ENCODE data around the gene LIF.

Gene LIF

GRCh38 chr22:30214703-30215407 lies 31.7 kb downstream of the LIF start:
- TF ChIP-seq, protein P1, sequence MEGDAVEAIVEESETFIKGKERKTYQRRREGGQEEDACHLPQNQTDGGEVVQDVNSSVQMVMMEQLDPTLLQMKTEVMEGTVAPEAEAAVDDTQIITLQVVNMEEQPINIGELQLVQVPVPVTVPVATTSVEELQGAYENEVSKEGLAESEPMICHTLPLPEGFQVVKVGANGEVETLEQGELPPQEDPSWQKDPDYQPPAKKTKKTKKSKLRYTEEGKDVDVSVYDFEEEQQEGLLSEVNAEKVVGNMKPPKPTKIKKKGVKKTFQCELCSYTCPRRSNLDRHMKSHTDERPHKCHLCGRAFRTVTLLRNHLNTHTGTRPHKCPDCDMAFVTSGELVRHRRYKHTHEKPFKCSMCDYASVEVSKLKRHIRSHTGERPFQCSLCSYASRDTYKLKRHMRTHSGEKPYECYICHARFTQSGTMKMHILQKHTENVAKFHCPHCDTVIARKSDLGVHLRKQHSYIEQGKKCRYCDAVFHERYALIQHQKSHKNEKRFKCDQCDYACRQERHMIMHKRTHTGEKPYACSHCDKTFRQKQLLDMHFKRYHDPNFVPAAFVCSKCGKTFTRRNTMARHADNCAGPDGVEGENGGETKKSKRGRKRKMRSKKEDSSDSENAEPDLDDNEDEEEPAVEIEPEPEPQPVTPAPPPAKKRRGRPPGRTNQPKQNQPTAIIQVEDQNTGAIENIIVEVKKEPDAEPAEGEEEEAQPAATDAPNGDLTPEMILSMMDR (IDR thresholded peaks at IDR 0.05) = no peak
- no peak for TF ChIP-seq ZFX (IDR thresholded peaks at IDR 0.05; ENCODE audit: borderline replicate concordance)
- no peak overlapping the region for H3K27ac ChIP-seq

DNA sequence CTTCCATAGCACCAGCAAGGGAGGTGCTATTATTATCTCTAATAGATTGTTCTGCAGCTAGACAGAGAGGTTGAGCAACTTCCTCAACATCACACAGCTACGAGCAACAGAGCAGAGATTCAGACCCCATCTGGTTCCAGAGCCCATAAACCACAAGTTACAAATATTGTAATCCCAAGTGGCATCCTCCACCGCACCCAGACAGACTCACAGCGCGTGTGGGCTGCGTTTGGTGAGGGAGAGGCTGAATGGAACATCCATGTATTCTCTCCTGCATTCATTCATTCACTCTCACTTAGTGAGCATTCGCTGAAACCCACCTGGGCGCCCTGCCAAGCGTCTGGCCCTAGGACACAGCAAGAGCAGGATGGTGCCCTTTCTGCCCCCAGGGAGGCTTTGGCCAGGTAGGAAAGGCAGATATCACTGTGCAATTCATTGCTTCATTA lies 33.5 kb downstream of the LIF start:
- no peak for TF ChIP-seq ZFX (IDR thresholded peaks at IDR 0.05; ENCODE audit: borderline replicate concordance)
- TF ChIP-seq, protein P1 (IDR thresholded peaks at IDR 0.05) = no peak
- no peak overlapping the region for H3K27ac ChIP-seq

DNA sequence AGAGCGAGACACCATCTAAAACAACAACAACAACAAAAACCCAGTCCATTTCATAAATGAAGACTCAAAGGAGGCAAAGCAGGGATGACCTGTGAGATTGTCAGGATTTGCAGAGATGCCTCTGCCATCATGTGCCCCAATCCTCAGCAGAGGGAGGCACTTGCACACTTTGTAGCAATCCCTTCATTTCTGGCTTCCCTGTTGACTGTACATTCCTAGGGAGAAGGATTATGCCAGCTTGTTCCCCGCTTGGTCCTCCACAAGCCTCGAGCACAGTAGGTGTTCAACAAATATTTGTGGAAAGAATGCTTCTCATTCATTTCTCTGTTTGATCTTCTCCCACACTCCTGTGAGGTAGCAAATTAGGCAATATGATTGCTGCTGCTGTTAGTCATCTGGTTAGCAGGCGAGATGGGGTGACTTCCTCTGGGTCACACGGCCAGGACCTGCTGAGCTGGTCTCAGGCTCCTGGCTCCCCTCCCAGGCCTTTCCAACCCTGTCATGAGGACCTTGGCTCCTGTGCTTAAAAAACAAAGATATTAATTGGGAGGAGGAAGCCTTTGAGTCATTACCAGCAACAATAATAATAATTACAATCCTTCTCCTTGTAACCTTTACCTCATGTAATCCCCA lies 34.1 kb downstream of the LIF start:
- no peak for TF ChIP-seq ZFX (IDR thresholded peaks at IDR 0.05; ENCODE audit: borderline replicate concordance)
- TF ChIP-seq, protein P1 (IDR thresholded peaks at IDR 0.05) = no peak
- no peak overlapping the region for H3K27ac ChIP-seq

DNA sequence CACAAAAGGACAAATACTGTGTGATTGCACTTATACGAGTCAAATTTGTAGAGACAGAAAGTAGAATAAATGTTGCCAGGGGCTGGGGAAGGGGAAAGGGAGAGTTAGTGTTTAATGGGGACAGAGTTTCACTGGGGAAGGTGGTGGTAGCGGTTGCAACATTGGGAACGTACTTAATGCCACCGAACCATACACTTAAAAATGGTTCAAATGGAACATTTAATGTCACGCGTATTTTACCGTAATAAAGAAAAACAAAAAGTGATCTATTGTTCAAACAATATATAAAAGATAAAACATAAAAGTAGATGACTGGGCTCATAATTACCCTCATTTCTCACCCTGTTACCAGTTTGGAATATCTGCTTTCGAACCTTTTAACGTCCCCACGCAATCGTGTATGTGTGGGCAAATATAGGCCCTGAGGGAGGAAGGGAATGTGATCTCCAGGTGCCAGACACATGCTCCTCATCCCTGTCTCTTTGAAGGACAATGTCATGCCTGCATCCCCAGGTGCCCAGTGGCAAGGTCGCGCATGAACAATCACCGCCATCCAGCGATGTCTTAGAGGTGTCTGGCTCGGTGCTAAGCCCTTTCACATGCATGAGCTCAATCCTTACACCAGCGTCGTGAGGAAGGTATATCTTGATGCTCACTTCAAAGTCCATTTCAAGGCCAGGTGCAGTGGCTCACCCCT lies 35.3 kb downstream of the LIF start:
- no peak for TF ChIP-seq ZFX (IDR thresholded peaks at IDR 0.05; ENCODE audit: borderline replicate concordance)
- TF ChIP-seq, protein P1 (IDR thresholded peaks at IDR 0.05) = no peak
- no peak overlapping the region for H3K27ac ChIP-seq

- TF ChIP-seq ZFX (IDR thresholded peaks at IDR 0.05; ENCODE audit: borderline replicate concordance) = no peak
- TF ChIP-seq, protein P1 (IDR thresholded peaks at IDR 0.05) = no peak
- H3K27ac ChIP-seq = no peak overlapping the region
These were observed 36.2 kb downstream of the LIF start for GRCh38 chr22:30210235-30210909.

GRCh38 chr22:30209642-30210041 lies 36.9 kb downstream of the LIF start:
- TF ChIP-seq, protein P1 (IDR thresholded peaks at IDR 0.05) = no peak
- TF ChIP-seq ZFX (IDR thresholded peaks at IDR 0.05; ENCODE audit: borderline replicate concordance) = no peak
- no peak overlapping the region for H3K27ac ChIP-seq

All from 22Rv1 (cell line).